HG03025 (cell line): ENCODE data around the gene ABCA4.

Source experiments
- ATAC-seq: cut with Tn5 transposase; IDR thresholded peaks from one replicate; pipeline ENCODE4 v1.9.1; 2021; ENCODE audit warnings: mild to moderate bottlenecking, moderate library complexity; ENCODE audit not compliant: unreplicated experiment, low FRiP score

The ABCA4 gene

DNA sequence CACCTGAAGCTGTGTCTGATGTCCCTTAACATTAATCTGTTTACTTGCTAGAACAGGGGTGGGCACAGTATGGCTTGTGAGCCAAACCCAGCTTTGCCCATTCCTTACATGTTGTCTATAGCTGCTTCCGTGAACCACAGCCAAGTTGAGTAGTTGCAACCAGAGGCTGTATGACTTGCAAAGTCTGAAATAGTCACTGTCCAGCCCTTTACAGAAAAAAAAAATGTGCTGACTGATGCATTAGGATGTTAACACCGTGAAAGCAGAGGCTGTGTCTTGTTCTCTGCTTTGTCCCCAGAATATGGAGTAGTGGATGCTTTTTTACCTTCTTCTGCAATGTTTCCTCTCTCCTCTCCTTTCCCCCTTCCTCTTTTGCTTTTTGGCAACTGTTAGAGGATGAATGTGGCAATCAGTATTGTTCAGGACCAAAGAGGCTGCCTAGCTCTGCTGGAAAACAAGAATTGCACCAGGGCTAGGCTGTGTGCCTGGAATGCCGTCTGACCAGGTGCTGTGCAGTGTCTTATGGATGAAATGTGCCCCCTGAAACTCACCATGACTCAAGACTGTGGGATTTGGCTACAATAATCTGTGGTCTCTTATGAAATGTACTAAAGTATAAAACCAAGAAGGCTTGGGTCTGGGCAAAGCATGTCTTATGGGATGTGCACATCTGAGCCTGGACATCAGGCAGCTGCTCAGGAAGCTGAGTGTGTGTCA is 132.2 kb downstream of the ABCA4 start:
- ATAC-seq = no peak

DNA sequence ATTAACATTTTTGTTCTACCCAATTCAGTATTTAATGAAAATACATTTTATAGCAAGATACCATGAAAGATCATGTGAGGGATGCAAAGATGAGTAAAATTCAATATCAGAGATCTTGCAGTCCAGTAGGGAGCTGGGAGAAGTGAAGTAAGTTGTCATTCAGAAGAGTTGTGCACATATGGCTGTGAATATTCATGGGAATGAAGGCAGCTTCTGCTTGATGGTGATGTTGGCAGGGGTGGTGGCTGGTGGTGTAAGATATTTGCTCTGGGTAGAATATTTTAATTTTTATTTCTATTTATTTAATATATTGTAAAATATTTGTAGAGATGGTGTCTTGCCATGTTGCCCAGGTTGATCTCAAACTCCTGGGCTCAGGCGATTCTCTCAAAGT is 139.7 kb downstream of the ABCA4 start:
- ATAC-seq = no peak

DNA sequence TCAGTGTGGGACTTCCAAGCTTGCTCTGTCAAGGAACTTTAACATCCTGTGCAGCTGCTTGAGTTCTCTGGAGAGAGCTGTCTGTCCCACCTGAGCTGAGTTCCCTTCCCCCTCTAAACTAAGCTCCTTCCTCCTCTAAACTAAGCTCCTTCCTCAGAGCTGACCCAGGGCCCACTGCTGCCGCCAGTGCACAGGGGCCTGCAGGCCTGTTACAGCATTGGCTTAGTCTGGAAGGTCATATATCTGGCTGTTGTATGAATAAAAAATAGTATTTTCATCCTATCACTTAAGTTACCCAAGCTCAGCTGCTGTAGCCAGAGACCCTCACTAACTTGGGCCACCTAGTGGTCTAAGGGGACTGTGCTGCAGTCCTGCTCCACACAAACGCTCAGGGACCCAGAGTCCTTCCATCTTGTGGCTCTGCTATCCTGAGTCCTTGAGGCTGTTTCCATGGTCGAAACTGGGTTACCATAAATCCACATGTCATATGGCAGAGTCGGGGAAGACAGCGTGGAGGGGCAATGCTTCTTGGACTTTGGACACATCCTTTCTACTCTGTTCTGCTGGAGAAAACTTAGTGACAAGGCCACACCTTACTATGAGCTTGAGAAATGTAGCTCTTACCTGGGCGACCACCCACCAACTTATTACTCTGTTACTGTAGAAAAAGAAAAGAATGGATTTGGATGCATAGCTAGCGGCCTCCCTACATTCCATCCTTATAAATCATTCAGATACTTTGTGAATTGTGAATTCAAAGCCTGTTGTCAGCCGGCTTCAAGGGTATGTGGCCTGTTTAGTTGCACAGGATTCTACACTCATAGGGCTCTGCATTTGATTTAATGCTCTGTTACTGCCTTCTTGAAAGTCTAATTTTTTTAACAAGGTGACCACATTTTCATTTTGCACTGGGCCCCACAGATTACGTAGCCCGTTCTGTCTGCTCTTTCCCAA is 140.4 kb downstream of the ABCA4 start:
- no peak for ATAC-seq

DNA sequence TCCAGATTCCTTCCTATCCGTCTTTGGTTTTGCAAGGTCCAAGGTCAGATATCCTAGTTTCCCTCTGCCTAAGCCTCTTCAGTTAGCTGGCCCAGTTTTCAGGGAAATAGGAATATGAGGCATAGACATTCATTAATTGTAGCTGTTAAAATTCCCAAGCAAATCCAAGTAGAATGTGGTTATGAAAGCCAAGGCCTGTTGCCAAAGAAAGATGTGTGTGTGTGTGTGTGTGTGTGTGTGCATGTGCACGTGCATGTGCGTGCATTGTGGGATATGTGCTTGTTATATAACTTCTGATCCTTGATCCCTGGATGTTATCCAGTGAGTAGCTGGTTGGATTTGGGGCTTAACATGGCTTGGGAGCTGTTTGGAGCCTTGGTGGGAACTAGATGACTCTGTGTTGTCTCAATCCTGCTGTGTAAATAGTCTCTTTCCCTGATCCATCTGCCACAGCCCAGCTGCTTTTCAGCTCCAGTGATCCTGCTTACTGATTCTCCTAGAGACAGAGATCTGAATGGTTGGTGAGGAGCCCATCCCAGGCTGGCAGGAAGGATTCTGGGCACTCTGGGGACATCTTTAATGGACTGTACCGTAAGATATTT is 141.1 kb downstream of the ABCA4 start:
- no peak for ATAC-seq

DNA sequence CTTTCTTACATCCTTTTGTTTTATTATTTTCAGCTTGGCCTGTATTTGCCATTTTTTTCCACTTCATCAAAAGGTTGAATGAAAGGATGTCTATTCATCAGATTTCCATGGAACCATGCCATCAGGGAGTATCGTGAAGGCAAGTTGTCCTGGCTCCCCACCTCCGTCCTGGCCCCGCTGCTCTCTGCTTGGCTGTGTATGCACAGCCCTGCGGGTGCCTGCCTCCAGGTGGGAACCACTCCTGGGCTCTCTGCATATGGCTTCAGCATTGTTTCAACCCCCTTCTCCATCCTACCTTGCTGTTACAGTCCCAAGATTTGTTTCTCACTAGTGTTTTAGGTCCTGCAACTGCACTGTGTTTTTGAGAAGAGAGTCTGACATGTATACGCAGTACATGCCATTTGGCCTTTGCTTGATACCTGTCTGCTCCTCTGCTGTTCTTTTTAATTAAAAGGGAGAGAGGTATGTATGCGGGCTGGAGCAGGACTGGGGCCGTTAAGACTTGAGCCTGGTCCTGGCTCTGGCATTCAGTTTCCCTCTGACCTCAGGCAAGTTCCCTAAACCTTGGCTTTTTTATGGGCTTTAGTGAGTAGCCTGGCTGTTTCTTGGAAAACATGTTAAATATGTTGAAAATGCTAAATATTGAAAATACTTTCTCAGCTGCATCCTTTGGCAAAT is 141.8 kb downstream of the ABCA4 start:
- ATAC-seq = no peak

DNA sequence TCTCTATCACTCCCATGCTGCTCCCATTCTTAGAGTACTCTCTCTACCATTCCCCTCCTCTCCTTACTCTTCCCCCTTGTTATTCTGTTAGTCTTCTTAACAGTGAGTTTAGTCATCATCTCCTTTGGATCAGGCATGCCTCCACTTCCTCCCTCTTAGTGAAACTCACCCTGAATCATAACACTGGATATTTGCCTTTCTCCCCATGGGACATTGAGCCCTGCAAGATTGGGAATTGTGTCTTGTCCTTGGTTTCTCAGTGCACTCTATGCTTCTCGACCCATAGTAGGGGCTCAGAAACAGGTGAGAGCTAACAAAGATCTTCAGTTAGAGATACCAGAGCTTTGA is 143.4 kb downstream of the ABCA4 start:
- no peak for ATAC-seq

DNA sequence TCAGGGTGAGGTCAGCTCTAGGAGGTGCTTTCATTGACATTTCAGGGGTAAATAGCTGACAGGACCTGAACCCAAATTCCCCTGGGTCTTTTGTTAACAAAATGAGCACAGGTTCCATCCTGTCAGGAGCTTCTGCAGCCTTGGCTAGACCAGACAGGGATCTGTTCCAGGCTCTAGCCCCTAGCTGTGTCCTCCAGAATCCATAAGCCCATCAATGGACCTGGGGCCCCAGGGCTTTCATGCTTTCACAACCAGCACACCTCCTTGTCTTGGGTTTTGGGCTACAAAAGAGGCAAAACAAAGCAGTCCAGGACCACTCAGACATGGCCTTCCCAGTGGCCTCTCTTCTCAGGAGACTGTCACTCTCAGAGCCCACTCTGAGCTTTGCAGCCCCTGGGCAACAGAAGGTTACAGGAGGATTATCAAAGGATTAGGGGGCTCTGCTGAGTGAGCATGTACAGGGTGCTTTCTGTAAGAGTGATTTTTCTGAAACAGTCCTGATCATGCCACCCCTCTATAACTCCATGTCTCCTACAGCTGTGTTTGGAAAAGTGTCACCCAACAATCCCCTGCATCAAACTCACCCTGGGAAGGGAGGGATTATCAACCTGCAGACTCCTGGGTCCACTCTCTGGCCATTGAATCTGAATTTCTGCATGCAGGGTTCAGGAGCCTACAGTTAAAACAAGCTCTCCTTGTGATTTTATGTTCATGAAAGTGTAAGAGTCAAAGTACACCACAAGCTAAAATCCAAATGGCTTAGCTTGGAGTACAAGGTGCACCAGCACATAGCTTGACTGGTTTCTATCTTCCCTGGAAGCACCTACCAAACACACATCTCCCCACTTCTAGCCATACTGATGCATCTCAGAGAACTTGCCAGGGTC is 144.0 kb downstream of the ABCA4 start:
- no peak for ATAC-seq

DNA sequence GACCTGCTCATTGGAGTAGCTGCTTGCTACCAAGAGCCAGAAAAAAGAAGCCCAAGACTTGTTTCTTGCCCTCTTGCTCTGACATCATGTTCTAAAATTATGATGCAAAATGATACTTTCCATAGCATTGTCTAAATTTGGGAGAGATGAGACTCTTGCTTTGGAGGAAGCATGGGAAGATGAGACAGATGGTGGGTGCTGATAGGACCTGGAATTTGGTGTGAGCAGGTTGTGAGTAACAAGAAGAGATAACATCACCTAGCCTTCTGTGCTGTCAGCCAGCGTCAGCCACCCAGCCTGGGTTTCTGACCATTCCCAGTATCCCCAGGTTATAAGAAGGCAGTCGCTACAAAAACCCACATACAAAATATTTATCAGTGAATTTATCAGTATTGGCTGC is 144.7 kb downstream of the ABCA4 start:
- no peak for ATAC-seq

DNA sequence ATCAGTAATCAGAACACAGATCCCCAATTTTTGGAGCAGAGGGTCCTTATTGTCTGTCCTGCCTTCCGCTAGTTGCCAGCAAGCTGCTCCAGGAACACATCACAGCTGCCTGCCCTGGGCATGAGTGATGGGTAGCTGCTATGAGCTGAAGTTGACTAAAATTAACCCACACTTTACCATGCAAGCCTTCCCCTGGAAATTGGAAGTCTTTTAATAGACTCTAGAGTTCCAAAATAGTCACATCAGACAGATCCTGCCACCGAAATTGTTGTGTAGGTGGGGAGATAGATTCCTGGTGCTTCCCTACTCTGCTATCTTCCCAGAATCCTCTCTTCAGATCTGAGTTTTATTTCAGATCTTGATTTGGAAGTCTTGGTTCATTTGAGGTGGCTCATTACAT is 148.6 kb downstream of the ABCA4 start:
- no peak for ATAC-seq

DNA sequence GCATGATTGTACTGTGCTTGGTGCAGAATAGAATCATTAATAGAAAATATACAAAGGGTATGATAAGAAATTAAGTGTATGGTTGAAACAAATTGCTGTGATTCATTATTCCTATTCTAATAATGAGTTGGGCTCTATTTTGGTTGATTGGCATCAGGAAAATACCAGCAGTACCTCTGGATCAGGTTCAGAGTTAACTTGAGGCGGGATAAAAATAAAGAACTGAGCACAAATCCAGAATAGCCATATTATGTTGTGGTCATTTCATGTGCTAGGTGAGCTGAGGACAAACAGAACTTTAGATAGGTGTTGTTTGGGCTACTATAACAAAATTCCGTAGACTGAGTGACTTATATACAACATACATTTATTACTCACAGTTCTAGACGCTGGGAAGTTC is 151.1 kb downstream of the ABCA4 start:
- ATAC-seq = no peak

DNA sequence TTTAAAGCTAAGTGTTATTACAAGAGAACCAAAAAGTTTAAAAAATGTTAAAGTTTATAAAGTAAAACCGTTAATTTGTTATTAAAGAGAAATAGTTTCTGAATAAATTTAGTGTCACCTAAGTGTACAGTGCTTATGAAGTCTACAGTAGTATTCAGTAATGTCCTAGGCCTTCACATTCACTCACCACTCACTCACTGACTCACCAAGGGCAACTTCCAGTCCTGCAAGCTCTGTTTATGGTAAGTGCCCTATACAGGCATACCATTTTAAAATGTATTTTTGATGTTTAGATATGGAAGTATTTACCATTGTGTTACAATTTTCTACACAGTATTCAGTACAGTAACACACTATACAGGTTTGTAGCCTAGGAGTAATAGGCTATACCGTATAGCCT is 151.6 kb downstream of the ABCA4 start:
- ATAC-seq = no peak

DNA sequence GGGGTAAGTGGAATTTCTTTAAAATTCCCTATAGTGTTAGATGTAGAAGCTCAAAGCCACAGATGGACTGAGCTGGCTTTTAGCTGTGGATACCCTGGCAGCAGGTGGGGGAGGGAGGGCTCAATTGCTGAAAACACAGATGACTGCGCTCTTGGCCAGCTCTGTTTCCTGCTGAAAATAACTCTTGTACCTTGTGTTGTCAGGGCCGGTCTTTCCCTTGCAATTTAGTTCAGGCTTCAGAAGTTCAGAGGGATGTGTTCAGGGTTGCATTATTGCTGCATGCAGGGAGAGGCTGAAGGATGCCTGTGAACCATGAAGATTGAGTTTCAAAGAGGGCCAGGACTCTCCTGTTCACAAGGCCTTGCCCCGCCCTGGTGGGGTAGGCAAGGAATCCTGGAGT is 153.6 kb downstream of the ABCA4 start:
- no peak for ATAC-seq

DNA sequence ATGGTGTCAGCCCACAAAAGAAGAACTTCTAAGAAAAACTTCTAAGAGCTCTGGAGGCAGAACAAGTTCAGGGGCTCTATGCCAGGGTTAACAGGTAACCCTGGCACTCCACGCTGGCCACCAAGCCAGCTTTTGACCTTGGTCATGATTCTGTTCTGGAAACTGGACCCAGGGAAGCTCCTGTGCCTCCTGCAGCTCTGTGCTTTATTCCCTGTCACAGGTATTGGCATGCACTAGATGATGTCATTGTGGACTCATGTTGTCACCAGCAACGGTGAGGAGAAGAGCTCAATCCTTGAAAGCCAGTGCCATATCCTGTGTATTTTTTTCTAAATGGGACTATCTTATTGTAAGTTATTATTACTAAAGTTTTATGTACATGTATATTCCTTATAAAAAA is 155.1 kb downstream of the ABCA4 start:
- ATAC-seq = no peak

DNA sequence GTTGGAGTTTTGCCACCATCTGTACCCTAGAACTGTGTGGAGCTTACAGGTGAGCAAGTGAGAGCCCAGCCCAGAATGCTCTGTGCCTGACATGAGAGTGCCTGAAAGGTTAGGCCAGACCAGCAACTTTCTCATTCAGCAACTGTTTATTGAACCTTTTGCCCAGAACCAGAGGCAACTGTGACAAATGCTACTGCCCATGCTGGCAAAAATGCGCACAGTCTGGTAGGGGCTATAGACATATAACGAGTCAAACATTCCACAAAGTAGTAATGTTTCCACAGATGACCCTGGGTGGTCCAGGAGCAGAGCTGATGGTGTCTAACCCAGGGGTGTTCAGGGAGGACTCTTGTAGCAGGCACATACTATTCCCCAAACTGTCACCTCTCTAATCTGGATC is 155.7 kb downstream of the ABCA4 start:
- ATAC-seq = no peak

DNA sequence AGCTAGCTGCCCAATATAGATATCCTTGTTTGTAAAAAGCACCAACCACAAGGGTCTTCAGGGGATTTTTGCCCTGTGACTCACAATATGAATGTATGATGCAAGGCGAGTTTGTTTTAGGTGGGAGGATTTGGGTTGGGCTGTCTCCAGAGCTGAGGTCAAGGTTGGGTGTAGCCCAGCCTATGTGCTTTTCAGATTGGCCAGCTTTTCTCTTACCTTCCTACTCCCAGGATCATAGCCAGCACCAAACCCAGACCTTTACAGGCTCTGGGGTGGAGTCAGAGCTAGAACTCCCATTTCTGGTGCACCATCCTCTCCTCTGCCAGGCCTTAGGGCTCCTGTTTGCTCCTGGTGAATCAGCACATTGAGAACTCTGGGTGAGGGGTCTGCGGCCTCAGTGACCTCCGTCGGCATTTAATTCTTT is 156.2 kb downstream of the ABCA4 start:
- ATAC-seq = no peak

DNA sequence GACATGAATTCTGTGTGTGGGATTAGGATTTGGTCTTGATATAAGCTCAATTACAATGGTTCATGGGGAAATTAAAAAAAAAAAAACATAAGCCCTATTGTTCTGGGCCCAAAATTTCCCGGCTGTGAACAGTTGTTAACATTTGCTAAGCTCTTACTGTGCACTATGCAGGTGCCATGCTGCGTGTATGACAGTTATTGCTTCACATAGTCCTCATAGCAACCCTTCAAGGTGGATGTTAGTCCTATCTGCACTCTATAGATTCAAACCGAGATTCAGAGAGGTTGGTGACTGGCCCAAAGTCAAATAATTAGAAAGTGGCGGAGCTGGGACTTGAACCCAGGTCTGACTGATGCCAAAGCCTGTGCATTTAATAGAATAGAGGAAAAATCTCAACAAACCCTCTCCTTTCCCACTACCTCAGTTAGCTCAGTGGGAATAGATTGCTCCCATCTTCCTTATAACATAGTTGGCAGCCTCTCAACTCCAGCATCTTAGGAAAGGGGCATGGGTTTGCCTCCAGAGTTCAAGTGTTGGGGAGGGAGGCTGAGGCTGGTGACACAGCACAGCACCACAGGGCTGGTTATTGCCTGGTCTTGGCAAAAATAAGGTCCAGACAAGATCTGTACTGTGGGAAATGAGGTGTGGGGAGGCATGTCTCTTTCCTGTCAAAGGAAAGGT is 156.7 kb downstream of the ABCA4 start:
- ATAC-seq = no peak

DNA sequence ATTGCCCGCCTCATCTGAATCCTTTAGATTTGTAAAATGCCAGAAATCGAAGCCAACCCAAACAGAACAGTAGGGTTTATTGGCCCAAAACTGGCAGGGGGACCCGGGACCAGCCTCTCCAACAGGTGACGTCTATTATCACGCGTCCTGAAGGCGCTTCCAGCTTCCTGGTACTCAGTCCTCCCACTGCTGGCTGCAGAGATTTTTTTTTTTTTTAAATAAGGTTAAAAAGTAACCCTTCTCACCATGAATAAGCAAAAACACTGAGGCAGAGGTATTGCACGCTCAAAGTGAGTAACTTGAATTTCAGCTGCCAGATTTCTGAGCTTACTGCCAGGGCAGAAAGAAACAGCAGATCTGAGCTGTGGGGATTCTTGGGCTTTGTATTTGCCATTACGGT is 157.4 kb downstream of the ABCA4 start:
- no peak for ATAC-seq

DNA sequence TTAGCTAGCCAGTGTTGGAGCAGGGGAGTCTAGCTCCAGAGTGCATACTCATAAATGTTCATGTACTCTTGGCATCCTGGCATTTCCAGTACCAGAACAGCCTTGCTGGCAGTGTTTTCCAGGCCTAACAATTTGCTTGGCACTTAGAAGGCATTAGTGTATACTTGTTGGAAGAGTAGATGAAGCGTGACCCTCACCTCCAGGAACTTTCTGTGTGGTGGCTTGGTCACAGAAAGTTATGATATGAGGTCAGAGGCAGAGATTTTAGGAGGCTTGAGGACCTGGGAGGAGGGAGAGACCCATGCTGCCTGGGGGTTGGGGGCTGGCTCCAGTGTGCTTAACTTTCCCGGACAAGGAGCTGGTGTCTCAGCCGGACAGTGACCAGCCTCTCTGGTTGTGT is 159.0 kb downstream of the ABCA4 start:
- no peak for ATAC-seq

DNA sequence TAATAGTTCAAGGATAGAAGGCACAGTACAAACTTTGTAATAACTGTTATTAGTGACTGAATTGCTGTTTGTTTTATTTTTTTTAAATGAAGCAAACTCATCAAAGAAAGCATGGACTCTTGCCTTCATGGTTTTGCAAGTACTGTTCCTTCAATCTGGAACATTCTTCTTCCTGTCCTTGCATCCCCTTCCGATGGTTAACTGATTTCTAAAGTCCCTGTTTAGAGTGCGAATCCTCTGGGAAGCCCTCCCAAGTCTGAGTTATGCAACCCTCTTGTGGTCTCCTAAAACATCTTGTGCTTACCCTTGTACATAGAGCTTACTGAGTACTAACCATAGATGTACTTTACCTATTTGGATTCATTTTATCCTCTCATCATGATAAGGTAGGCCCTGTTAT is 159.5 kb downstream of the ABCA4 start:
- ATAC-seq = no peak
